HCT116 (cell line): ENCODE measurements around the gene RCE1. TPM values are rescaled to one million over a fixed set of nuclear protein-coding genes. Genes with fewer than 3 reads are reported as not detected.

Source experiments
- ATAC-seq: fragments of 200-7000 bp; cut with Tn5 transposase; 2 replicates; pipeline ENCODE4 v1.9.1; 2020; ENCODE audit warnings: mild to moderate bottlenecking, moderate library complexity
- BruUV-seq: library from RNA; stranded (reverse); fragments of 400-500 nt; replicated peaks from 2 replicates; lab custom pipeline; 2021; lab: Mats Ljungman, UMichigan
- CTCF ChIA-PET: fragments of 300-600 bp; sonication (Branson Sonifier 250); formaldehyde crosslinking; loops from one replicate; lab custom pipeline; 2021; ENCODE audit warnings: antibody characterized with exemption; lab: Charles Lee
- POLR2A ChIA-PET: fragments of 300-600, 350-600 bp; sonication (Branson Sonifier 250); formaldehyde crosslinking; loops from one replicate; lab custom pipeline; 2021; ENCODE audit warnings: antibody characterized with exemption; lab: Charles Lee
- RAD21 ChIA-PET, 2 experiments: fragments of 300-600 bp; sonication (Branson Sonifier 250); formaldehyde crosslinking; loops; one replicate each; lab custom pipeline; 2023; ENCODE audit warnings: low total read pairs in 2 of 2; ENCODE audit not compliant: uncharacterized antibody in 2 of 2, unreplicated experiment in 2 of 2, low non-redundant PET in 1 of 2; lab: Charles Lee
- DNase-seq: peaks from one replicate; pipeline ENCODE4 v3.0.0-alpha.2; 2010; ENCODE audit warnings: low read depth, low spot score
- H2AFZ ChIP-seq: fragments of 200-600 bp; shearing (Covaris generic), sonication (generic); 2 replicates; pipeline ENCODE4 v1.6.1; 2017; ENCODE audit warnings: low read depth, mixed run types, mixed read lengths, antibody characterized with exemption, low read length; ENCODE audit not compliant: poor library complexity, severe bottlenecking
- H3K27ac ChIP-seq: 2 replicates; pipeline ENCODE4 v1.5.1; 2012; ENCODE audit warnings: low read depth, low read length
- H3K27me3 ChIP-seq: fragments of 200-600 bp; sonication (generic); 2 replicates; pipeline ENCODE4 v1.6.1; 2016; ENCODE audit warnings: mixed run types, low read length, mixed read lengths; ENCODE audit not compliant: insufficient read depth
- H3K36me3 ChIP-seq, 2 experiments: fragments of 200-500 bp in 1 of 2; fragments of 200-600 bp in 1 of 2; sonication (Bioruptor generic) in 1 of 2; sonication (generic) in 1 of 2; 2 replicates each; pipeline versions ENCODE4 v1.5.1 to v1.6.1; 2014 to 2016; ENCODE audit warnings: low read length in 2 of 2, inconsistent platforms in 1 of 2, mixed read lengths in 1 of 2, mixed run types in 1 of 2; ENCODE audit not compliant: insufficient read depth in 2 of 2, control insufficient read depth in 1 of 2
- H3K4me1 ChIP-seq, 2 experiments: fragments of 200-600 bp in 1 of 2; sonication (generic) in 1 of 2; 2 replicates each; pipeline versions ENCODE4 v1.5.1 to v1.6.1; 2012 to 2017; ENCODE audit warnings: low read length in 2 of 2, inconsistent platforms in 1 of 2, mild to moderate bottlenecking in 1 of 2, mixed read lengths in 1 of 2, mixed run types in 1 of 2, moderate library complexity in 1 of 2; ENCODE audit not compliant: insufficient read depth in 2 of 2, control insufficient read depth in 1 of 2
- H3K4me2 ChIP-seq: fragments of 200-600 bp; sonication (generic); 2 replicates; pipeline ENCODE4 v1.6.1; 2017; ENCODE audit warnings: mixed run types, low read length, mixed read lengths
- H3K4me3 ChIP-seq, 2 experiments: fragments of 200-600 bp in 1 of 2; sonication (generic) in 1 of 2; replicated peaks in 1 of 2; 2 replicates each; pipeline ENCODE4 v1.5.1; 2011 to 2016; ENCODE audit warnings: low read length in 2 of 2, control low read depth in 1 of 2, low read depth in 1 of 2, mild to moderate bottlenecking in 1 of 2, mixed read lengths in 1 of 2, mixed run types in 1 of 2
- H3K79me2 ChIP-seq: fragments of 200-600 bp; sonication (generic); 2 replicates; pipeline ENCODE4 v1.6.1; 2017; ENCODE audit warnings: mild to moderate bottlenecking, mixed run types, low read length, moderate library complexity, mixed read lengths; ENCODE audit not compliant: insufficient read depth
- H3K9ac ChIP-seq: fragments of 200-600 bp; sonication (generic); 2 replicates; pipeline ENCODE4 v1.6.1; 2016; ENCODE audit warnings: low read length, mixed read lengths
- H3K9me2 ChIP-seq: fragments of 200-600 bp; sonication (generic), shearing (Covaris generic); 2 replicates; pipeline ENCODE4 v1.6.1; 2017; ENCODE audit warnings: mixed run types, mild to moderate bottlenecking, moderate library complexity; ENCODE audit not compliant: insufficient read depth
- H3K9me3 ChIP-seq, 2 experiments: fragments of 200-500 bp in 1 of 2; fragments of 200-600 bp in 1 of 2; sonication (Bioruptor generic) in 1 of 2; sonication (generic) in 1 of 2; 2 replicates each; pipeline ENCODE4 v1.6.1; 2014 to 2017; ENCODE audit warnings: low read length in 2 of 2, mixed read lengths in 2 of 2, inconsistent platforms in 1 of 2, low read depth in 1 of 2, mild to moderate bottlenecking in 1 of 2, mixed run types in 1 of 2, moderate library complexity in 1 of 2; ENCODE audit not compliant: control insufficient read depth in 1 of 2, insufficient read depth in 1 of 2
- H4K20me1 ChIP-seq: fragments of 200-600 bp; sonication (generic), shearing (Covaris generic); 2 replicates; pipeline ENCODE4 v1.6.1; 2017; ENCODE audit warnings: mixed run types, mild to moderate bottlenecking, moderate library complexity; ENCODE audit not compliant: insufficient read depth
- CBX3 ChIP-seq: IDR thresholded peaks from 2 replicates; pipeline ENCODE4 v1.6.1; 2012; ENCODE audit warnings: low read depth
- CEBPB ChIP-seq: IDR thresholded peaks from 2 replicates; pipeline ENCODE4 v1.6.1; 2012; ENCODE audit warnings: low read depth
- EGR1 ChIP-seq: IDR thresholded peaks from 2 replicates; pipeline ENCODE4 v1.6.1; 2012; ENCODE audit warnings: low read depth
- ELF1 ChIP-seq: IDR thresholded peaks from 2 replicates; pipeline ENCODE4 v1.6.1; 2012; ENCODE audit warnings: low read depth, borderline replicate concordance
- EZH2 ChIP-seq: fragments of 200-600 bp; sonication (generic); IDR thresholded peaks from 2 replicates; pipeline ENCODE4 v1.6.1; 2017; ENCODE audit warnings: antibody characterized with exemption, mixed run types
- POLR2A ChIP-seq: IDR thresholded peaks from 2 replicates; pipeline ENCODE4 v1.7.0; 2011; ENCODE audit warnings: borderline replicate concordance; ENCODE audit not compliant: insufficient read depth, insufficient read length; ENCODE audit errors: extremely low read depth
- RAD21 ChIP-seq: IDR thresholded peaks from 2 replicates; pipeline ENCODE4 v1.6.1; 2012; ENCODE audit warnings: low read depth, mild to moderate bottlenecking
- SIN3A ChIP-seq: IDR thresholded peaks from 2 replicates; pipeline ENCODE4 v1.6.1; 2012; ENCODE audit warnings: low read depth
- SP1 ChIP-seq: IDR thresholded peaks from 2 replicates; pipeline ENCODE4 v1.6.1; 2012; ENCODE audit warnings: low read depth
- SRF ChIP-seq: IDR thresholded peaks from 2 replicates; pipeline ENCODE4 v1.6.1; 2012; ENCODE audit warnings: low read depth
- TCF7L2 ChIP-seq: IDR thresholded peaks from 2 replicates; pipeline ENCODE4 v1.7.0; 2011; ENCODE audit warnings: borderline replicate concordance, inconsistent platforms; ENCODE audit not compliant: insufficient read depth, insufficient read length; ENCODE audit errors: extremely low read depth
- YY1 ChIP-seq: IDR thresholded peaks from 2 replicates; pipeline ENCODE4 v1.6.1; 2011; ENCODE audit warnings: low read length, low read depth, moderate library complexity, mild to moderate bottlenecking; ENCODE audit not compliant: insufficient replicate concordance; ENCODE audit errors: extremely low read depth
- ZNF274 ChIP-seq: fragments of 200-500 bp; sonication (Bioruptor generic); IDR thresholded peaks from 2 replicates; pipeline ENCODE4 v1.6.1; 2014; ENCODE audit warnings: mild to moderate bottlenecking, low read depth, low read length, inconsistent platforms
- intact Hi-C: fragments of 100-400 bp; cut with micrococcal nuclease; formaldehyde crosslinking; loops from 2 replicates; pipeline ENCODE4 v1.10.0; 2022
- total RNA-seq: library from RNA; stranded (reverse); gene quantifications from one replicate; pipeline ENCODE4 v1.2.1, GENCODE V29; 2021; ENCODE audit not compliant: unreplicated experiment
- TF ChIP-seq, protein P1 (sequence below): IDR thresholded peaks from 2 replicates; pipeline ENCODE4 v1.6.1; 2012
- TF ChIP-seq, protein P2 (sequence below): IDR thresholded peaks from 2 replicates; pipeline ENCODE4 v1.6.1; 2012

RCE1 gene
- total RNA-seq, 1 experiment from 2014 or later: 35.3 TPM

DNA sequence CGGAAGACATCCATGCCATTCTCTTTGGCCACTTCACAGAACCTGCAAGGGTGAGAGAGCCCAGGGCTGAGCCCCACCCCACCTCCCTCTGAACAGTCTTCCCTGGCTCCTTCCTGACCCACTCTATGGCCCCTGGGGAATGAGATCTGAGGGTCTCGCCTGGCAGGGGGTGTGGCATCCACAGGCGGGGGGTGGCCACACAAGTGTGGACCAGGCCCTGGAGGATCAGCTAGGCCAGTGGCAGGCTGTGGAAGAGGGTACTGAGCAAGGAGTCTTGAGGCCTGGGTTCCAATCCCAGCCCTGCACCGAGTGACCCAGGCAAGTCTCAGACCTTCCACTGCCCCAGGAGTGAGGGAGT lies 8.0 kb downstream of the RCE1 start:
- intact Hi-C loops: no loop called here
- Histone ChIP-seq H2AFZ (no peak overlapping the region), H4K20me1 (no peaks in the 10 kb centered on the region), H3K4me1 (peaks cover 8 to 20% of the 10 kb centered on the region in 2 experiments; a peak in 3 of 4 replicates), H3K9me2 (no peaks in the 10 kb centered on the region), H3K79me2 (peaks cover 7% of the 10 kb centered on the region; the same call in 1 of the 2 replicates), H3K4me2 (no peak overlapping the region), H3K9me3 (no peaks in the 10 kb centered on the region), H3K9ac (no peak overlapping the region), H3K36me3 (peaks cover 0 to 11% of the 10 kb centered on the region in 2 experiments; a peak in 3 of 4 replicates), H3K4me3 (no peak overlapping the region), H3K27ac (no peak overlapping the region), H3K27me3 (no peaks in the 10 kb centered on the region)
- ChIA-PET POLR2A (no interaction called here), CTCF (interaction anchor here (1.3 kb wide), 1 partner anchor 31 kb away, joined by 4 read pairs; no protein-coding TSS in a partner anchor), RAD21 (no interaction called here)
- BruUV-seq: no TSS peak
- TF ChIP-seq TCF7L2 (no peak), SP1 (no peak), RAD21 (no peak), CBX3 (no peak), YY1 (no peak), EGR1 (no peak), EZH2 (no peak), SRF (no peak), SIN3A (no peak), ZNF274 (no peak), ELF1 (no peak), CEBPB (no peak), POLR2A (no peak)
- TF ChIP-seq, protein P1, sequence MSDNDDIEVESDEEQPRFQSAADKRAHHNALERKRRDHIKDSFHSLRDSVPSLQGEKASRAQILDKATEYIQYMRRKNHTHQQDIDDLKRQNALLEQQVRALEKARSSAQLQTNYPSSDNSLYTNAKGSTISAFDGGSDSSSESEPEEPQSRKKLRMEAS: no peak
- TF ChIP-seq, protein P2, sequence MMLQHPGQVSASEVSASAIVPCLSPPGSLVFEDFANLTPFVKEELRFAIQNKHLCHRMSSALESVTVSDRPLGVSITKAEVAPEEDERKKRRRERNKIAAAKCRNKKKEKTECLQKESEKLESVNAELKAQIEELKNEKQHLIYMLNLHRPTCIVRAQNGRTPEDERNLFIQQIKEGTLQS: no peak
- no peak for ATAC-seq
- DNase-seq: no peak
